MM.1S (cell line): ENCODE measurements around the gene IMPG1.

Experiments used
- DNase-seq: peaks from one replicate; pipeline ENCODE4 v3.0.0-alpha.2; 2015
- H2AFZ ChIP-seq: fragments of 300-600 bp; sonication (generic); 2 replicates; pipeline ENCODE4 v1.6.0; 2016; ENCODE audit warnings: antibody characterized with exemption, low read length
- H3F3A ChIP-seq: fragments of 300-600 bp; sonication (generic); 2 replicates; pipeline ENCODE4 v1.6.1; 2016; ENCODE audit warnings: mild to moderate bottlenecking, antibody characterized with exemption, low read length, moderate library complexity, mixed read lengths; ENCODE audit not compliant: insufficient read depth
- H3K27ac ChIP-seq: fragments of 300-600 bp; sonication (generic); 2 replicates; pipeline ENCODE4 v1.5.1; 2016; ENCODE audit warnings: mild to moderate bottlenecking, low read length
- H3K27me3 ChIP-seq: fragments of 300-600 bp; sonication (generic); replicated peaks from 2 replicates; pipeline ENCODE4 v1.6.0; 2016; ENCODE audit warnings: low read length; ENCODE audit not compliant: insufficient read depth
- H3K36me3 ChIP-seq: fragments of 300-600 bp; sonication (generic); replicated peaks from 2 replicates; pipeline ENCODE4 v1.6.1; 2016; ENCODE audit warnings: mild to moderate bottlenecking, low read length, mixed read lengths; ENCODE audit not compliant: insufficient read depth
- H3K4me1 ChIP-seq: fragments of 300-600 bp; sonication (generic); 2 replicates; pipeline ENCODE4 v1.6.1; 2016; ENCODE audit warnings: low read length, mixed read lengths
- H3K4me2 ChIP-seq: fragments of 300-600 bp; sonication (generic); 2 replicates; pipeline ENCODE4 v1.6.0; 2016; ENCODE audit warnings: low read depth, low read length
- H3K4me3 ChIP-seq: fragments of 300-600 bp; sonication (generic); 2 replicates; pipeline ENCODE4 v1.5.1; 2016; ENCODE audit warnings: low read length, mixed read lengths
- H3K79me2 ChIP-seq: fragments of 300-600 bp; sonication (generic); 2 replicates; pipeline ENCODE4 v1.6.1; 2016; ENCODE audit warnings: mixed run types, low read length, mixed read lengths
- H3K9ac ChIP-seq: fragments of 300-600 bp; sonication (generic); 2 replicates; pipeline ENCODE4 v1.6.1; 2016; ENCODE audit warnings: low read length, mixed read lengths
- H3K9me2 ChIP-seq: fragments of 300-600 bp; sonication (generic); replicated peaks from 2 replicates; pipeline ENCODE4 v1.6.1; 2016; ENCODE audit warnings: mild to moderate bottlenecking, low read length, mixed read lengths; ENCODE audit not compliant: insufficient read depth
- H3K9me3 ChIP-seq: fragments of 300-600 bp; sonication (generic); replicated peaks from 2 replicates; pipeline ENCODE4 v1.6.1; 2016; ENCODE audit warnings: mild to moderate bottlenecking, low read length, mixed read lengths; ENCODE audit not compliant: insufficient read depth
- H4K20me1 ChIP-seq: fragments of 300-600 bp; sonication (generic); 2 replicates; pipeline ENCODE4 v1.6.1; 2016; ENCODE audit warnings: mild to moderate bottlenecking, low read length, moderate library complexity, mixed read lengths; ENCODE audit not compliant: insufficient read depth
- CTCF ChIP-seq: fragments of 300-600 bp; sonication (generic); IDR thresholded peaks from 2 replicates; pipeline ENCODE4 v1.5.1; 2016; ENCODE audit warnings: antibody characterized with exemption, low read length, mixed read lengths
- EZH2 ChIP-seq: fragments of 300-600 bp; sonication (generic); optimal IDR thresholded peaks from 2 replicates; pipeline ENCODE3; 2017; ENCODE audit warnings: low read depth, mild to moderate bottlenecking, antibody characterized with exemption, low read length, mixed read lengths
- EZH2phosphoT487 ChIP-seq: fragments of 300-600 bp; sonication (generic); IDR thresholded peaks from 2 replicates; pipeline ENCODE4 v1.6.1; 2018; ENCODE audit warnings: antibody characterized with exemption, low read length

Gene IMPG1

GRCh38 chr6:75986935-75987334 lies 85.5 kb downstream of the IMPG1 start:
- Histone ChIP-seq H3K27me3 (no peaks in the 10 kb centered on the region), H3K36me3 (no peaks in the 10 kb centered on the region), H3K79me2 (no peaks in the 10 kb centered on the region), H2AFZ (no peak overlapping the region), H3K9ac (no peak overlapping the region), H3K4me3 (no peak overlapping the region), H4K20me1 (no peaks in the 10 kb centered on the region), H3K27ac (no peak overlapping the region), H3K9me2 (no peaks in the 10 kb centered on the region), H3K4me1 (no peaks in the 10 kb centered on the region), H3K9me3 (no peaks in the 10 kb centered on the region), H3F3A (no peaks in the 10 kb centered on the region), H3K4me2 (no peak overlapping the region)
- DNase-seq: no peak
- TF ChIP-seq EZH2: no peak
- no peak for TF ChIP-seq CTCF
- no peak for TF ChIP-seq EZH2phosphoT487

- Histone ChIP-seq H3K4me2 (no peak overlapping the region), H3K79me2 (no peaks in the 10 kb centered on the region), H3K27me3 (no peaks in the 10 kb centered on the region), H3K9me2 (no peaks in the 10 kb centered on the region), H3K36me3 (no peaks in the 10 kb centered on the region), H3K4me1 (no peaks in the 10 kb centered on the region), H3F3A (no peaks in the 10 kb centered on the region), H3K4me3 (no peak overlapping the region), H3K9me3 (no peaks in the 10 kb centered on the region), H3K27ac (no peak overlapping the region), H2AFZ (no peak overlapping the region), H4K20me1 (no peaks in the 10 kb centered on the region), H3K9ac (no peak overlapping the region)
- TF ChIP-seq EZH2phosphoT487: no peak
- no peak for TF ChIP-seq EZH2
- TF ChIP-seq CTCF: no peak
- no peak for DNase-seq
These were observed 96.6 kb downstream of the IMPG1 start for GRCh38 chr6:75975904-75976303.

GRCh38 chr6:75970093-75970492 lies 102.4 kb downstream of the IMPG1 start:
- DNase-seq: no peak
- no peak for TF ChIP-seq EZH2
- no peak for TF ChIP-seq CTCF
- no peak for TF ChIP-seq EZH2phosphoT487
- no peaks in the 10 kb centered on the region for H3F3A ChIP-seq
- no peaks in the 10 kb centered on the region for H4K20me1 ChIP-seq
- H3K36me3 ChIP-seq: no peaks in the 10 kb centered on the region
- H3K4me1 ChIP-seq: no peaks in the 10 kb centered on the region
- no peaks in the 10 kb centered on the region for H3K9me2 ChIP-seq
- no peak overlapping the region for H3K9ac ChIP-seq
- H3K4me2 ChIP-seq: no peak overlapping the region
- H2AFZ ChIP-seq: no peak overlapping the region
- no peaks in the 10 kb centered on the region for H3K9me3 ChIP-seq
- H3K27ac ChIP-seq: no peak overlapping the region
- no peaks in the 10 kb centered on the region for H3K79me2 ChIP-seq
- H3K27me3 ChIP-seq: no peaks in the 10 kb centered on the region
- no peak overlapping the region for H3K4me3 ChIP-seq
